ENCODE results near the gene HECTD1. TPM values are rescaled to one million over a fixed set of nuclear protein-coding genes. Genes with fewer than 3 reads are reported as not detected.
"Not testable (repeated sequence)": the region's sequence is repeated elsewhere in the genome, so short reads cannot be mapped to it uniquely, and the experiment has no call there.

Gene HECTD1
- total RNA-seq, 2 donors from 2014 or later = 127 to 145 TPM

- intact Hi-C loops (cut with DNase I) = loop anchor here in 1 of 2 donors (10.0 kb wide), 1 partner anchor 46 kb away; the partner anchor contains the start of genes AP4S1 and STRN3
- DNase-seq (ENCODE audit: low spot score) = no peak
Measured at GRCh38 chr14:31071151-31071550, 136.4 kb downstream of the HECTD1 start.

GRCh38 chr14:31070431-31070830 lies 137.2 kb downstream of the HECTD1 start:
- DNase-seq (ENCODE audit: low spot score) = no peak
- intact Hi-C loops (cut with DNase I) = loop anchor here in 1 of 2 donors (10.0 kb wide), 1 partner anchor 46 kb away; the partner anchor contains the start of genes AP4S1 and STRN3

- no peak for DNase-seq (ENCODE audit: low spot score)
- intact Hi-C loops (cut with DNase I) = no loop called here
Measured at GRCh38 chr14:31069343-31069742, 138.2 kb downstream of the HECTD1 start.

GRCh38 chr14:31068235-31068634 lies 139.4 kb downstream of the HECTD1 start:
- intact Hi-C loops (cut with DNase I) = no loop called here
- DNase-seq (ENCODE audit: low spot score) = no peak

- intact Hi-C loops (cut with DNase I) = not testable (repeated sequence)
Measured at GRCh38 chr14:31062908-31063307, 144.7 kb downstream of the HECTD1 start.

GRCh38 chr14:31060253-31060875 lies 147.2 kb downstream of the HECTD1 start:
- no peak for DNase-seq (ENCODE audit: low spot score)
- intact Hi-C loops (cut with DNase I) = no loop called here

More at GRCh38 chr14:31062908-31063307, 144.7 kb downstream of the HECTD1 start:
- not testable (repeated sequence) for DNase-seq (ENCODE audit: low spot score)

- DNase-seq (ENCODE audit: low spot score) = no peak
- intact Hi-C loops (cut with DNase I) = no loop called here
Measured at GRCh38 chr14:31059152-31059924, 148.3 kb downstream of the HECTD1 start.

- intact Hi-C loops (cut with DNase I) = no loop called here
- no peak for DNase-seq (ENCODE audit: low spot score)
Measured at GRCh38 chr14:31057701-31058364, 149.8 kb downstream of the HECTD1 start.

GRCh38 chr14:31057035-31057434 lies 150.6 kb downstream of the HECTD1 start:
- intact Hi-C loops (cut with DNase I) = no loop called here

GRCh38 chr14:31052905-31053586 lies 154.5 kb downstream of the HECTD1 start:
- intact Hi-C loops (cut with DNase I) = not testable (repeated sequence)
- peak; percentile 92 for DNase-seq (ENCODE audit: low spot score)

More at GRCh38 chr14:31057035-31057434, 150.6 kb downstream of the HECTD1 start:
- no peak for DNase-seq (ENCODE audit: low spot score)

- DNase-seq (ENCODE audit: low spot score) = no peak
- intact Hi-C loops (cut with DNase I) = no loop called here
Measured at GRCh38 chr14:31051511-31051910, 156.1 kb downstream of the HECTD1 start.

GRCh38 chr14:31051023-31051422 lies 156.6 kb downstream of the HECTD1 start:
- intact Hi-C loops (cut with DNase I) = no loop called here
- DNase-seq (ENCODE audit: low spot score) = no peak

Other genes starting within 250 kb of the HECTD1 start
- gene AP4S1, start 182.1 kb downstream of the HECTD1 start, total RNA-seq = 10 to 100 TPM in 1 of 2 donors, 1 to 10 TPM in 1; 9.3 to 11.2 TPM
- 10 to 100 TPM; 48.2 to 57.4 TPM for gene STRN3, start 181.4 kb downstream of the HECTD1 start, total RNA-seq
- 10 to 100 TPM; 44.6 to 48.1 TPM for gene HEATR5A, start 212.8 kb upstream of the HECTD1 start, total RNA-seq
- 10 to 100 TPM; 16.5 to 16.8 TPM for gene DTD2, start 249.7 kb upstream of the HECTD1 start, total RNA-seq

All from posterior vena cava (tissue), 2 donors.